HCT116 (cell line): Measurements from ENCODE around the gene TTC12.

ENCODE experiments used
- ATF3 ChIP-seq: IDR thresholded peaks from 2 replicates; pipeline ENCODE4 v1.6.1; 2012
- CTCF ChIP-seq, 3 experiments: fragments of 200-600 bp in 1 of 3; sonication (generic) in 1 of 3; IDR thresholded peaks in 2 of 3; conservative IDR thresholded peaks in 1 of 3; 2 replicates each; pipeline ENCODE4 v1.5.1; 2012 to 2017; ENCODE audit warnings: low read depth in 2 of 3, low read length in 2 of 3, antibody characterized with exemption in 1 of 3, borderline replicate concordance in 1 of 3, control low read depth in 1 of 3, mild to moderate bottlenecking in 1 of 3, mixed read lengths in 1 of 3, mixed run types in 1 of 3, moderate library complexity in 1 of 3; ENCODE audit not compliant: insufficient read depth in 1 of 3
- EGR1 ChIP-seq: IDR thresholded peaks from 2 replicates; pipeline ENCODE4 v1.6.1; 2012; ENCODE audit warnings: low read depth
- EZH2 ChIP-seq: fragments of 200-600 bp; sonication (generic); IDR thresholded peaks from 2 replicates; pipeline ENCODE4 v1.6.1; 2017; ENCODE audit warnings: antibody characterized with exemption, mixed run types
- MAX ChIP-seq: IDR thresholded peaks from 2 replicates; pipeline ENCODE4 v1.6.1; 2012
- POLR2A ChIP-seq: IDR thresholded peaks from 2 replicates; pipeline ENCODE4 v1.7.0; 2011; ENCODE audit warnings: borderline replicate concordance; ENCODE audit not compliant: insufficient read depth, insufficient read length; ENCODE audit errors: extremely low read depth
- POLR2AphosphoS5 ChIP-seq: IDR thresholded peaks from 2 replicates; pipeline ENCODE4 v1.6.1; 2011; ENCODE audit warnings: mild to moderate bottlenecking, low read depth, low read length, moderate library complexity
- TCF7L2 ChIP-seq: IDR thresholded peaks from 2 replicates; pipeline ENCODE4 v1.7.0; 2011; ENCODE audit warnings: borderline replicate concordance, inconsistent platforms; ENCODE audit not compliant: insufficient read depth, insufficient read length; ENCODE audit errors: extremely low read depth

GRCh38 chr11:113356203-113356602, 41.8 kb downstream of the TTC12 start:
- TF ChIP-seq MAX, result no peak
- no peak for TF ChIP-seq POLR2A
- TF ChIP-seq CTCF (IDR thresholded peaks at IDR 0.05 in 2 of 3, conservative IDR thresholded peaks at IDR 0.05 in 1 of 3; ENCODE audit: borderline replicate concordance in 1 of 3, insufficient read depth in 1 of 3, low read depth in 2 of 3, low read length in 2 of 3), result no peak
- TF ChIP-seq ATF3, result no peak
- no peak for TF ChIP-seq TCF7L2
- TF ChIP-seq EZH2, result no peak
- no peak for TF ChIP-seq POLR2AphosphoS5
- no peak for TF ChIP-seq EGR1
